HPDE6-E6E7 (cell line): Measurements from ENCODE around the gene ARID3A.

Experiments
- DNase-seq: peaks from one replicate; pipeline ENCODE4 v3.0.0; 2011; ENCODE audit warnings: missing footprints; ENCODE audit errors: extremely low spot score

The ARID3A gene

DNA sequence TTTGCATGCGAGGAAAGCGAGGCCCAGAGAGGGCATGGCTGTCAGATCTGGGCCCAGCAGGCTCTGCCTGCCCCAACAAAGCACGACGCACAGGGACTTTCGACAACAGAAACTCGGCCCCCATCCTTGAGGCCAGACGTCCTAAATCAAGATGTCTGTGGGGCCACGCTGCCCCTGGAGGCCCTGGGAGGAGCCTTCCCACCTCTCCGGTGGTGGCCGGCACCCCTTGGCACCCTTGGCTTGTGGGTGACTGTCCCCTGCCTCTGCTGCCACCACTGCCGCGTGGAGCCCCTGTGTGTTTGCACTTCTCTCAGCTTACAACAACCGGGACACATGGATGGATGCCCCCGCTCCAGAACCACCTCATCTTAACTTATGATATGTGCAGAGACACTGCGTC lies 62.7 kb downstream of the ARID3A start:
- DNase-seq = no peak

- DNase-seq = no peak
Observed at GRCh38 chr19:989381-990081, 63.7 kb downstream of the ARID3A start.

DNA sequence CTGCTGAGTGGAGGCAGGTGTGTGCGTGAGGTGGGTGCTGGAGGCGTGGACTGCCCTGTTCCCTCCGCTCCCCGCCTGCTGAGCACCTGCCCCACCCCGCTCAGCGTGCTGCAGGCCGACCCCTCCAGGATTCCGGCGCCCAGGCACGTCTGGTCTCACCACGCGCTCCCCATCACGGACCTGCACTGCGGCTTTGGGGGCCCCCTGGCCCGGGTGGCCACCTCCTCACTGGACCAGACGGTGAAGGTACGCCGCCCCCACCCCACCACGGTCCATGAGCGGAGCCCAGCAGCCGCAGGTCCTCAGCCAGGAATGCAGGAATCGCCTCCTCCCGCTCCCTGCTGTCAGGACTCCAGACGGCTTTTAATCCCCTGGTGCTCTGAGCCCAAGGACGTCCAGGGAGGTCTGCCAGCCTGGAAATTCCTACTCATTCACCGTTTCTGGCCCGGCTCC lies 64.3 kb downstream of the ARID3A start:
- DNase-seq = no peak

DNA sequence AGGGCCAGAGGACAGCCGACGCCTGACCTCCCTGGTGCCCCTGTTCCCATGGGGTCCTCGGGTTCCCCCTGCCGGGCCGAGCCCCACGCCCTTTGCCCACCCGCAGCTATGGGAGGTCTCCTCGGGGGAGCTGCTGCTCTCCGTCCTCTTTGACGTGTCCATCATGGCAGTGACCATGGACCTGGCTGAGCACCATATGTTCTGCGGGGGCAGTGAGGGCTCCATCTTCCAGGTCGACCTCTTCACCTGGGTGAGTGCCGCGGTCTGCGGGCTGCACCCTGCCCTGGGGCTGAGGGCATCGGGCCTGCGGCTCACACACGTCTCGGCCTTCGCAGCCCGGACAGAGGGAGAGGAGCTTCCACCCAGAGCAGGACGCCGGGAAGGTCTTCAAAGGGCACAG lies 64.9 kb downstream of the ARID3A start:
- DNase-seq = no peak

- no peak for DNase-seq
Observed at GRCh38 chr19:991174-991931, 65.5 kb downstream of the ARID3A start.

DNA sequence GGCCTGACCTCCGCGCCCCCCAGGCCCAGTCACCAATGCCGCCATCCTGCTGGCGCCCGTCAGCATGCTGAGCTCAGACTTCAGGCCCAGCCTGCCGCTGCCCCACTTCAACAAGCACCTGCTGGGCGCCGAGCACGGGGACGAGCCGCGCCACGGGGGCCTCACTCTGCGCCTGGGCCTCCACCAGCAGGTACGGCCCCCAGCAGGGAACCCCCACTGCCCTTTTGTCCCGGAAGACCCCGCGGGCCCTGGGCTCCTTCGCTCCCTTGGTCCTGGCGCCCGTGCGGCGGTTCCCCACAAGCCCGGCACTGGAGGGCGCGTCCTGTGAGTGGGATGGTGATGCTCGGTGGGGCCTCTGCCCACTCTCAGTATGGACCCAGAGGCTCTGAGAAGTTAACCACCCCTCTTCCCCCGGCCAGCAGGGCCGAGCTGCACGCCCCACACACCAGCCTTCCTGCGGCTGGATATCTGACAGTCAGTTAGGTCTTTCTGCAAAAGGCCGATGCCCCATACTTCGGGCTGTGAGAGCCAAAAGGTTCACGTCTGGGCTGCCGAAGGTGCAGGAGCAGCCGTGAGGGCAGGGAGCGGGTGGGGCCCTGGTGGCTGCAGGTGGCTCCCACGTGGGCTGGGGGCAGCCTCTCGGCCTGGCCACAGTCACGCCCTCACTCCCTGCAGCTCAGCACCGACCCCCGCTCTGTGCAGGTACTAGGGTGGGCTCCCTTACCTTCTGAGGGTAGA lies 66.3 kb downstream of the ARID3A start:
- DNase-seq = no peak

DNA sequence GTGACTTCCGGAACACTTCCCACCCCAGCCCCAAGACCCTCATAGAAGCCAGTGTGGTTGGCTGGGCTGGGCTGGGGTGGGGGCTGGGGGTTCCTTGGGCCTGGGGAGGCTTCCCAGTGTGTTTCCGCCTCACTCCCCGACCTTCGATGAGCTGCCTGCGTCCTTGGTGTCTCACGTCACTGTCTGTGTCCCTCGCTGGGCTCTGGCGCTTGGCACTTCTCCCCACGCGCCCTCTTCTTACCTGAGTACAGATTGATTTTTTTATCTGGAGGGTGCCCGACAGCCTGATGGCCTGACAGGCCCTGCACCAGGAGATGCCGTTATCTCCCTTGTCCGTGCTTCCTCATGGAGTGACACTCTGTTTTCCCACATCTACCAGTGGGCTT lies 66.8 kb downstream of the ARID3A start:
- no peak for DNase-seq

DNA sequence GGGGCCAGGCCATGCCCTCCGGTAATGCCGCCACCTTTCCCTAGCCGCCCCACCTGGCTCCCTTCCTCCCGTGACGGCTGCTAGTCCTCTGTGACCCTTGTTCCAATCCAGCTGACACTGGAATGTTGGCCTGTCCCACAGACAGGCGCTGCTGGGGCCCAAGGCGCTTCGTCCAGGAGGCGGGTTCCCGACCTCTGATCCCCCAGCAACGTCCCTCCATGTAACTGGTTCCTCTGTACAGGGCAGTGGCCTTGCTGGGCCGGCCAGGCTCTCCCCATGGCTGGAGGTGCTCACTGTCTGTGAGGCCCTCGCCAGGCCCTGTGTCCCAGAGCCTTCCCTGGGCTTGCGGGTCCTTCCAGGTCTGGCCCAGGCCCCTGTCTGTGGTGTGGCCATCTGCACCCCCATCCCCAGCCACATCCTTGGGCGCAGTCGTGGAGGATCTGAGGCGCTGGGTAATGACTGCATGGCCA lies 67.6 kb downstream of the ARID3A start:
- DNase-seq = no peak

DNA sequence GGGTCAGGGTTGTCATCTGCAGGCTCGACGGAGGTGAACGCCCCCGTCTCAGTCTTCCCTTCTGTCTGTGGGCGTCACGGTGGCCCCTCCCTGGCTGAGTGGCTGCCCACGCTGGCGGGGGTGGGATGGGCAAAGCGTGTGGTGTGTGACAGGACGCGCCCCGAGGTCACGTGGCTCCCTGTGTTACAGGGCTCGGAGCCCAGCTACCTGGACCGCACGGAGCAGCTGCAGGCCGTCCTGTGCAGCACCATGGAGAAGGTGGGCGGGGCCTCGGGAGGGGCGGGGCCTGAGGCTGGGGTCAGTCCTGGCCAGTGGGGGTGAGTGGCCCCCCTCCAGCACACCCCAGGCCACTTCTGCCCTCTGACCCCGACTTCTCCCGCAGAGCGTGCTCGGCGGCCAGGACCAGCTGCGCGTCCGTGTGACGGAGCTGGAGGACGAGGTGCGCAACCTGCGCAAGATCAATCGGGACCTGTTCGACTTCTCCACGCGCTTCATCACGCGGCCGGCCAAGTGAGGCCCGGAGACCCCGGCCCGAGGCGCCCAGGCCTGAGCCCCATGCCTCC lies 68.1 kb downstream of the ARID3A start:
- no peak for DNase-seq

DNA sequence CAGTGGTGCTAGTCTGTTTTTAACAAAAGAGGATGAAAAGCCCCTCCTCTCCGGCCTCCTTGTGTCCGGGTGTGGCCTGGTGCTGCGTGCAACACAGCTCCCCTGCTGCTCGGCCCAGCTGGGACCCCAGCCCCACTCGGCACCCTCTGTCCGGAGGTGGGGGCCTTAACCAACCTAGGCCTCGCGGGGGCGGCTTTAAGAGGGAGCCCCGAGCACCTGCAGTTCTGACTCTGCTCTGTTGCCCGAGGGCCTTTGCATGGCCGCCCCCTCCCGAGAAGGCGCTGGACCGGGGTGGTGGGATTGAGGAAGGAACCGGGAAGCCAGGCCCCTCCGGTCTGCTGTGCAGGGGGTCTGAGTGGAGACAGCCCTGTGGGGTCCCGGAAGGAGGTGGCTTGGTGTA lies 68.7 kb downstream of the ARID3A start:
- no peak for DNase-seq

DNA sequence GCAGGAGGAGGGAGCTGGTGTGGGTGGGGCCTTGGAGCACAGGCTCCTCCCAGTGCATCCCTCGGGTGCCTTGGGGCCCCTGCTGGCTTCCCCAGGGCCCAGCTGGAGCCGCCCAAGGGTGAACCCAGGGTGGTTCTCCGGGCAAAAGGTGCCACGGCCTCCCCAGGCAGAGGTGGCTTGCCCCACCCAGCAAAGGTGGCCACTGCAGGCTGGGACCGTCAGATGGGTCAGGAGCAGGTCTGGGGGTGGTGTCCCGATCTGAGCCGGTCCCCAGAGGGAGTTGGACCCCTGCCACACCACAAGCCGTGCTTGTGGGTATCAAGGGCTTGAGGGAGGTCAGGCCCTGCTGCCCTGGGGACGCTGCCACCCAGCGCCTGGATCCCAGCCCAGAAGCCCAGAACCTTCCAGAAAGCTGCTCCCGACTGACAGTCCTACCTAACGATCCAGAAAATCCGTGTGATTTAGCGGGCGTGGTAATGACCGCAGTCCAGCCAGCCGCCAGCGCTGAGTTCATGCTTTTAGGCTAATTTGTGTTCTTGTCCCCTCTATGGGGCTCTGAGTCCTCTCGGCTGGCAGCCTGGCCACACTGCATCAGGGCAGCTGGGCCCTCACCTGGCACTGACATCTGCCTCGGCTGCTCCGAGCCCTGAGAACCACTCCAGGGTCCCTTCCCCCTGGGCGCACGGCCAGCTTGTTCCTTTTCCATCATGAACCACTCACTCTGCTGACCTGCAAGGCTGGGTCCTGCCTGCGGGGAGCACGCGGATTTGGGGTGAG lies 69.4 kb downstream of the ARID3A start:
- no peak for DNase-seq

GRCh38 chr19:996051-996838 lies 70.4 kb downstream of the ARID3A start:
- DNase-seq = no peak

DNA sequence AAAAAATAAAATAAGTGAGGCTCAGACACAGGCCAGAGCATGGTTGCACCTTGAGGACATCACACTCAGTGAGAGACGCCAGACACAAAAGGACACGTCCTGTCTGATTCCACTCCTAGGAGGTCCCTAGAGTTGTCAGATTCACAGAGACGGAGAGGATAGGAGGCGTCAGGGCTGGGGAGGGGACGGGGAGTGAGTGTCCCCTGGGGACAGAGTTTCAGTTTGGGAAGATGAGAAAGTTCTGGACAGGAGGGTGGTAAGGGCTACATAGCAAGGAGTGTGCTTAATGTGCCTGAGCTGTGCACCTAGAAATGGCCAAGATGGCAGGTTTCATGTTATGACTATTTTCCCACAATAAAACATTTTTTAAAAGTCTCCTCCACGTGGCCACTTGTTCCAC lies 72.2 kb downstream of the ARID3A start:
- no peak for DNase-seq

DNA sequence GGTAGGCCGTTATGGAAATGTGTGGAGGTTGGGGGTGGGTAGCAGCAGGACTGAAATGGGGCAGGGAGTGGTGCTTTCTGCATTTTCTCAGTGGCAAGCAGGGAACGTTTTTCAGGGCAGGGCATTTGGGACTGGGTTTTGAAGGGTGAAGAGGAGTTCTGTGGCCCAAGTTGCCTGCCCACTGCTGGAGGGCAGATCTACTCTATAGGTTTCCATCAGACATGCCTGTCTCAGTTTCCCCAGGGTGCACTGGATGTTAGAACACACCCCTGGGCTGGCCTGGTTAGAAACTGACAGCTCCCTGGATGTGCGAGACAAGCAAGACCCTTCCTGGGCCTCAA lies 73.5 kb downstream of the ARID3A start:
- DNase-seq = no peak

GRCh38 chr19:1000095-1000494 lies 74.3 kb downstream of the ARID3A start, which contains the start of gene GRIN3B:
Gene GRIN3B, plus strand, starts transcription at chr19:1000419. Its CDS starts 19 bp downstream, at chr19:1000438.
- no peak for DNase-seq

DNA sequence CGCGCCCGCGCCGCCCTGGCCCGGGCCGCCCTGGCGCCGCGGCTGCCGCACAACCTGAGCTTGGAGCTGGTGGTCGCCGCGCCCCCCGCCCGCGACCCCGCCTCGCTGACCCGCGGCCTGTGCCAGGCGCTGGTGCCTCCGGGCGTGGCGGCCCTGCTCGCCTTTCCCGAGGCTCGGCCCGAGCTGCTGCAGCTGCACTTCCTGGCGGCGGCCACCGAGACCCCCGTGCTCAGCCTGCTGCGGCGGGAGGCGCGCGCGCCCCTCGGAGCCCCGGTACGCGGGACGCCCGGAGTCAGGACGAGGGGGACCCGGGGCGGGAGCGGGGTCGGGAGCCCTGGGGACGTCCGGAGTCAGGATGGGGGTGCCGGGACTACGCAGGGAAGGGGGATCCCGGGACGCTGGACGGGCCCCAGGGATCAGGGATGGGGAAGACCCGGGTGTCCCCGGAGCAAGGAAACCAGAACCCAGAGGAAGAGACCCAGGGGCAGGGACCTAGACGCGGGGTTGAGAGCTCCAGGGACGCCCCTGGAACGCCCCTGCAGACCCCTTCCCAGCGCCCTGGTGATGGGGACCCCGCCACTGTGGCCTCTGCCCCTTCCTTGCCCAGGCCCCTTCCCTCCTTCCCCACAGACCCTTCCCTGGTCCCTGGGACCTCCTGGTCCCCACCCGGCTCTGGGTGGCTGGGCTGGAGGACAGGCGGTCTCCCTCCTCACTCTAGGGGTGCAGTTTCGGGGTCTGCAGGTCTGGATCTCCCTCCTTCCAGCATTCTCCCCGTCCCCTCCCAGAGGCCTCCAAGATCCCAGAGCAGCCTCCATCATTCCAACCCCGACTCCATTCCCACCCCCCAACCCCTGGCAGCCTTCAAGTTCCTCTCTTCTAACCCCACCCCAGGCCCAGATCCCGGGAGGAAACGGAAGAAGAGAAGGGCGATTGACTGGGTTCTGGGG lies 75.0 kb downstream of the ARID3A start:
- DNase-seq = no peak

GRCh38 chr19:1001538-1002166 lies 75.8 kb downstream of the ARID3A start:
- no peak for DNase-seq

GRCh38 chr19:1002600-1002999 lies 76.8 kb downstream of the ARID3A start:
- DNase-seq = no peak

GRCh38 chr19:1003283-1003682 lies 77.4 kb downstream of the ARID3A start:
- no peak for DNase-seq
